ENCODE measurements around the gene KRT12.

GRCh38 chr17:40839194-40839593 lies 27.8 kb downstream of the KRT12 start:
- TF ChIP-seq, protein P1, sequence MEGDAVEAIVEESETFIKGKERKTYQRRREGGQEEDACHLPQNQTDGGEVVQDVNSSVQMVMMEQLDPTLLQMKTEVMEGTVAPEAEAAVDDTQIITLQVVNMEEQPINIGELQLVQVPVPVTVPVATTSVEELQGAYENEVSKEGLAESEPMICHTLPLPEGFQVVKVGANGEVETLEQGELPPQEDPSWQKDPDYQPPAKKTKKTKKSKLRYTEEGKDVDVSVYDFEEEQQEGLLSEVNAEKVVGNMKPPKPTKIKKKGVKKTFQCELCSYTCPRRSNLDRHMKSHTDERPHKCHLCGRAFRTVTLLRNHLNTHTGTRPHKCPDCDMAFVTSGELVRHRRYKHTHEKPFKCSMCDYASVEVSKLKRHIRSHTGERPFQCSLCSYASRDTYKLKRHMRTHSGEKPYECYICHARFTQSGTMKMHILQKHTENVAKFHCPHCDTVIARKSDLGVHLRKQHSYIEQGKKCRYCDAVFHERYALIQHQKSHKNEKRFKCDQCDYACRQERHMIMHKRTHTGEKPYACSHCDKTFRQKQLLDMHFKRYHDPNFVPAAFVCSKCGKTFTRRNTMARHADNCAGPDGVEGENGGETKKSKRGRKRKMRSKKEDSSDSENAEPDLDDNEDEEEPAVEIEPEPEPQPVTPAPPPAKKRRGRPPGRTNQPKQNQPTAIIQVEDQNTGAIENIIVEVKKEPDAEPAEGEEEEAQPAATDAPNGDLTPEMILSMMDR (optimal IDR thresholded peaks at IDR 0.05 in 1 of 3, IDR thresholded peaks at IDR 0.05 in 1 of 3, conservative IDR thresholded peaks at IDR 0.05 in 1 of 3; ENCODE audit: extremely low read depth in 1 of 3, insufficient read depth in 2 of 3, low read length in 3 of 3): no peak
- no peak for TF ChIP-seq EZH2 (IDR thresholded peaks at IDR 0.05; ENCODE audit: low read length)
